A549 (cell line): ENCODE data around the gene INSL3.

Source experiments
- NR3C1 ChIP-seq: fragments of >200 bp; sonication (Bioruptor Twin); formaldehyde crosslinking; IDR thresholded peaks from 3 replicates; pipeline ENCODE4 v1.6.1; 2017
- PBX3 ChIP-seq: IDR thresholded peaks from 2 replicates; pipeline ENCODE4 v1.6.1; 2012
- PHF8 ChIP-seq: fragments of 200-600 bp; sonication (generic); IDR thresholded peaks from 2 replicates; pipeline ENCODE4 v1.6.1; 2016; ENCODE audit warnings: low read depth, mild to moderate bottlenecking, antibody characterized with exemption, moderate library complexity, borderline replicate concordance
- POLR2A ChIP-seq: IDR thresholded peaks from 2 replicates; pipeline ENCODE4 v1.6.1; 2012; ENCODE audit warnings: mild to moderate bottlenecking, low read length
- RAD21 ChIP-seq, 2 experiments: fragments of >200 bp in 1 of 2; sonication (Bioruptor Twin) in 1 of 2; formaldehyde crosslinking in 1 of 2; IDR thresholded peaks in 1 of 2; conservative IDR thresholded peaks in 1 of 2; 2 replicates in 1 of 2; 3 replicates in 1 of 2; pipeline ENCODE4 v1.6.1; 2012 to 2018; ENCODE audit warnings: inconsistent platforms in 1 of 2
- RFX5 ChIP-seq: fragments of 450-650 bp; IDR thresholded peaks from 2 replicates; pipeline ENCODE4 v1.7.1; 2014; ENCODE audit warnings: antibody characterized with exemption, mild to moderate bottlenecking, moderate library complexity
- RNF2 ChIP-seq: fragments of 200-600 bp; sonication (generic); IDR thresholded peaks from 2 replicates; pipeline ENCODE4 v1.6.1; 2016; ENCODE audit warnings: low read depth, mild to moderate bottlenecking, antibody characterized with exemption, moderate library complexity, borderline replicate concordance
- ZC3H11A ChIP-seq: fragments of 450-650 bp; IDR thresholded peaks from 2 replicates; pipeline ENCODE4 v1.6.1; 2014; ENCODE audit warnings: antibody characterized with exemption, mild to moderate bottlenecking
- TF ChIP-seq, protein P1 (sequence below): fragments of >200 bp; sonication (Bioruptor Twin); formaldehyde crosslinking; IDR thresholded peaks from 3 replicates; pipeline ENCODE4 v1.5.1; 2016
- TF ChIP-seq, protein P2 (sequence below): fragments of 450-650 bp; IDR thresholded peaks from 2 replicates; pipeline ENCODE4 v1.6.1; 2014; ENCODE audit warnings: antibody characterized with exemption

DNA sequence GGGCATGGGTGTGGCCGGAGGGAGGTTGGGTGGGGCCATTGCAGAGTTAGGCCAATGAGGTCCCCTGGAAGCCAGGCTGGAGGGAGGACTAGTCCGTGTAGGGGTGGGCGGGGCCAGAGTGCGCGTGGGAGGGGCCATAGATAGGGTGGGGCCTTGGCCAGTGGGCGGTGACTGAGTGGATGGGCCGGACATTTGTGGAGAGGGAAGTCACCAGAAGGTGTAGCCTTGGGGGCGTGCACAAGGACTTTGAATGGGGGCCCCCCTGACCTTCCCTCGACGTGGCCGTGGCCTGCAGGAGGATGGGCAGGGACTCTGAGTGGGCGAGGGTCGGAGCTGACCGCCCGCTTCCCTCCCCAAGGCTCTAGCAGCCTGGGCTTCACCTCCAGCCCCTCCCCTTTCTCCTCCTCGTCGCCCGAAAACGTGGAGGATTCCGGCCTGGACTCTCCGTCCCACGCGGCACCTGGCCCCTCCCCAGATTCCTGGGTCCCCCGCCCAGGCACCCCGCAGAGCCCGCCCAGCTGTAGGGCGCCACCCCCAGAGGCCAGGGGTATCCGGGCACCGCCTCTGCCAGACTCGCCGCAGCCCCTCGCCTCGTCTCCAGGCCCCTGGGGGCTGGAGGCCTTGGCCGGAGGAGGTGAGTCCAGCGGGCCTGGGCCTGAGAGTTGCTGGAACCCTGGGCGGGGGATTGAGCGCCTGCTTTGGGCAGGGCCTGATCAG lies 42.9 kb downstream of the INSL3 start:
- TF ChIP-seq, protein P1, sequence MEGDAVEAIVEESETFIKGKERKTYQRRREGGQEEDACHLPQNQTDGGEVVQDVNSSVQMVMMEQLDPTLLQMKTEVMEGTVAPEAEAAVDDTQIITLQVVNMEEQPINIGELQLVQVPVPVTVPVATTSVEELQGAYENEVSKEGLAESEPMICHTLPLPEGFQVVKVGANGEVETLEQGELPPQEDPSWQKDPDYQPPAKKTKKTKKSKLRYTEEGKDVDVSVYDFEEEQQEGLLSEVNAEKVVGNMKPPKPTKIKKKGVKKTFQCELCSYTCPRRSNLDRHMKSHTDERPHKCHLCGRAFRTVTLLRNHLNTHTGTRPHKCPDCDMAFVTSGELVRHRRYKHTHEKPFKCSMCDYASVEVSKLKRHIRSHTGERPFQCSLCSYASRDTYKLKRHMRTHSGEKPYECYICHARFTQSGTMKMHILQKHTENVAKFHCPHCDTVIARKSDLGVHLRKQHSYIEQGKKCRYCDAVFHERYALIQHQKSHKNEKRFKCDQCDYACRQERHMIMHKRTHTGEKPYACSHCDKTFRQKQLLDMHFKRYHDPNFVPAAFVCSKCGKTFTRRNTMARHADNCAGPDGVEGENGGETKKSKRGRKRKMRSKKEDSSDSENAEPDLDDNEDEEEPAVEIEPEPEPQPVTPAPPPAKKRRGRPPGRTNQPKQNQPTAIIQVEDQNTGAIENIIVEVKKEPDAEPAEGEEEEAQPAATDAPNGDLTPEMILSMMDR: no peak
- TF ChIP-seq PHF8 (0 out of 2 replicates have a peak, but pooled peaks have one; percentile 28), PBX3 (no peak), RFX5 (no peak), NR3C1 (no peak), RAD21 (conservative IDR thresholded peaks at IDR 0.05 in 1 of 2, IDR thresholded peaks at IDR 0.05 in 1 of 2) (no peak), RNF2 (no peak), POLR2A (0 out of 2 replicates have a peak, but pooled peaks have one; percentile 13), ZC3H11A (no peak)
- TF ChIP-seq, protein P2, sequence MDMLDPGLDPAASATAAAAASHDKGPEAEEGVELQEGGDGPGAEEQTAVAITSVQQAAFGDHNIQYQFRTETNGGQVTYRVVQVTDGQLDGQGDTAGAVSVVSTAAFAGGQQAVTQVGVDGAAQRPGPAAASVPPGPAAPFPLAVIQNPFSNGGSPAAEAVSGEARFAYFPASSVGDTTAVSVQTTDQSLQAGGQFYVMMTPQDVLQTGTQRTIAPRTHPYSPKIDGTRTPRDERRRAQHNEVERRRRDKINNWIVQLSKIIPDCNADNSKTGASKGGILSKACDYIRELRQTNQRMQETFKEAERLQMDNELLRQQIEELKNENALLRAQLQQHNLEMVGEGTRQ: no peak
